HCT116 (cell line): ENCODE results near the gene TMEM126A. TPM values are rescaled to one million over a fixed set of nuclear protein-coding genes. Genes with fewer than 3 reads are reported as not detected.

Experiments used
- ATAC-seq: fragments of 200-7000 bp; cut with Tn5 transposase; 2 replicates; pipeline ENCODE4 v1.9.1; 2020; ENCODE audit warnings: mild to moderate bottlenecking, moderate library complexity
- BruUV-seq: library from RNA; stranded (reverse); fragments of 400-500 nt; replicated peaks from 2 replicates; lab custom pipeline; 2021; lab: Mats Ljungman, UMichigan
- CTCF ChIA-PET: fragments of 300-600 bp; sonication (Branson Sonifier 250); formaldehyde crosslinking; loops from one replicate; lab custom pipeline; 2021; ENCODE audit warnings: antibody characterized with exemption; lab: Charles Lee
- POLR2A ChIA-PET: fragments of 300-600, 350-600 bp; sonication (Branson Sonifier 250); formaldehyde crosslinking; loops from one replicate; lab custom pipeline; 2021; ENCODE audit warnings: antibody characterized with exemption; lab: Charles Lee
- RAD21 ChIA-PET, 2 experiments: fragments of 300-600 bp; sonication (Branson Sonifier 250); formaldehyde crosslinking; loops; one replicate each; lab custom pipeline; 2023; ENCODE audit warnings: low total read pairs in 2 of 2; ENCODE audit not compliant: uncharacterized antibody in 2 of 2, unreplicated experiment in 2 of 2, low non-redundant PET in 1 of 2; lab: Charles Lee
- DNase-seq: peaks from one replicate; pipeline ENCODE4 v3.0.0-alpha.2; 2010; ENCODE audit warnings: low read depth, low spot score
- H2AFZ ChIP-seq: fragments of 200-600 bp; shearing (Covaris generic), sonication (generic); 2 replicates; pipeline ENCODE4 v1.6.1; 2017; ENCODE audit warnings: low read depth, mixed run types, mixed read lengths, antibody characterized with exemption, low read length; ENCODE audit not compliant: poor library complexity, severe bottlenecking
- H3K27ac ChIP-seq: 2 replicates; pipeline ENCODE4 v1.5.1; 2012; ENCODE audit warnings: low read depth, low read length
- H3K27me3 ChIP-seq: fragments of 200-600 bp; sonication (generic); 2 replicates; pipeline ENCODE4 v1.6.1; 2016; ENCODE audit warnings: mixed run types, low read length, mixed read lengths; ENCODE audit not compliant: insufficient read depth
- H3K36me3 ChIP-seq, 2 experiments: fragments of 200-500 bp in 1 of 2; fragments of 200-600 bp in 1 of 2; sonication (Bioruptor generic) in 1 of 2; sonication (generic) in 1 of 2; 2 replicates each; pipeline versions ENCODE4 v1.5.1 to v1.6.1; 2014 to 2016; ENCODE audit warnings: low read length in 2 of 2, inconsistent platforms in 1 of 2, mixed read lengths in 1 of 2, mixed run types in 1 of 2; ENCODE audit not compliant: insufficient read depth in 2 of 2, control insufficient read depth in 1 of 2
- H3K4me1 ChIP-seq, 2 experiments: fragments of 200-600 bp in 1 of 2; sonication (generic) in 1 of 2; 2 replicates each; pipeline versions ENCODE4 v1.5.1 to v1.6.1; 2012 to 2017; ENCODE audit warnings: low read length in 2 of 2, inconsistent platforms in 1 of 2, mild to moderate bottlenecking in 1 of 2, mixed read lengths in 1 of 2, mixed run types in 1 of 2, moderate library complexity in 1 of 2; ENCODE audit not compliant: insufficient read depth in 2 of 2, control insufficient read depth in 1 of 2
- H3K4me2 ChIP-seq: fragments of 200-600 bp; sonication (generic); 2 replicates; pipeline ENCODE4 v1.6.1; 2017; ENCODE audit warnings: mixed run types, low read length, mixed read lengths
- H3K4me3 ChIP-seq, 2 experiments: fragments of 200-600 bp in 1 of 2; sonication (generic) in 1 of 2; replicated peaks in 1 of 2; 2 replicates each; pipeline ENCODE4 v1.5.1; 2011 to 2016; ENCODE audit warnings: low read length in 2 of 2, control low read depth in 1 of 2, low read depth in 1 of 2, mild to moderate bottlenecking in 1 of 2, mixed read lengths in 1 of 2, mixed run types in 1 of 2
- H3K79me2 ChIP-seq: fragments of 200-600 bp; sonication (generic); 2 replicates; pipeline ENCODE4 v1.6.1; 2017; ENCODE audit warnings: mild to moderate bottlenecking, mixed run types, low read length, moderate library complexity, mixed read lengths; ENCODE audit not compliant: insufficient read depth
- H3K9ac ChIP-seq: fragments of 200-600 bp; sonication (generic); 2 replicates; pipeline ENCODE4 v1.6.1; 2016; ENCODE audit warnings: low read length, mixed read lengths
- H3K9me2 ChIP-seq: fragments of 200-600 bp; sonication (generic), shearing (Covaris generic); 2 replicates; pipeline ENCODE4 v1.6.1; 2017; ENCODE audit warnings: mixed run types, mild to moderate bottlenecking, moderate library complexity; ENCODE audit not compliant: insufficient read depth
- H3K9me3 ChIP-seq, 2 experiments: fragments of 200-500 bp in 1 of 2; fragments of 200-600 bp in 1 of 2; sonication (Bioruptor generic) in 1 of 2; sonication (generic) in 1 of 2; 2 replicates each; pipeline ENCODE4 v1.6.1; 2014 to 2017; ENCODE audit warnings: low read length in 2 of 2, mixed read lengths in 2 of 2, inconsistent platforms in 1 of 2, low read depth in 1 of 2, mild to moderate bottlenecking in 1 of 2, mixed run types in 1 of 2, moderate library complexity in 1 of 2; ENCODE audit not compliant: control insufficient read depth in 1 of 2, insufficient read depth in 1 of 2
- H4K20me1 ChIP-seq: fragments of 200-600 bp; sonication (generic), shearing (Covaris generic); 2 replicates; pipeline ENCODE4 v1.6.1; 2017; ENCODE audit warnings: mixed run types, mild to moderate bottlenecking, moderate library complexity; ENCODE audit not compliant: insufficient read depth
- CBX3 ChIP-seq: IDR thresholded peaks from 2 replicates; pipeline ENCODE4 v1.6.1; 2012; ENCODE audit warnings: low read depth
- CEBPB ChIP-seq: IDR thresholded peaks from 2 replicates; pipeline ENCODE4 v1.6.1; 2012; ENCODE audit warnings: low read depth
- CTCF ChIP-seq, 3 experiments: fragments of 200-600 bp in 1 of 3; sonication (generic) in 1 of 3; IDR thresholded peaks in 2 of 3; conservative IDR thresholded peaks in 1 of 3; 2 replicates each; pipeline ENCODE4 v1.5.1; 2012 to 2017; ENCODE audit warnings: low read depth in 2 of 3, low read length in 2 of 3, antibody characterized with exemption in 1 of 3, borderline replicate concordance in 1 of 3, control low read depth in 1 of 3, mild to moderate bottlenecking in 1 of 3, mixed read lengths in 1 of 3, mixed run types in 1 of 3, moderate library complexity in 1 of 3; ENCODE audit not compliant: insufficient read depth in 1 of 3
- EGR1 ChIP-seq: IDR thresholded peaks from 2 replicates; pipeline ENCODE4 v1.6.1; 2012; ENCODE audit warnings: low read depth
- ELF1 ChIP-seq: IDR thresholded peaks from 2 replicates; pipeline ENCODE4 v1.6.1; 2012; ENCODE audit warnings: low read depth, borderline replicate concordance
- EZH2 ChIP-seq: fragments of 200-600 bp; sonication (generic); IDR thresholded peaks from 2 replicates; pipeline ENCODE4 v1.6.1; 2017; ENCODE audit warnings: antibody characterized with exemption, mixed run types
- FOSL1 ChIP-seq: IDR thresholded peaks from 2 replicates; pipeline ENCODE4 v1.6.1; 2012; ENCODE audit warnings: low read depth
- JUND ChIP-seq: IDR thresholded peaks from 2 replicates; pipeline ENCODE4 v1.6.1; 2012
- REST ChIP-seq: IDR thresholded peaks from 2 replicates; pipeline ENCODE4 v1.6.1; 2012; ENCODE audit warnings: low read depth
- SIN3A ChIP-seq: IDR thresholded peaks from 2 replicates; pipeline ENCODE4 v1.6.1; 2012; ENCODE audit warnings: low read depth
- SP1 ChIP-seq: IDR thresholded peaks from 2 replicates; pipeline ENCODE4 v1.6.1; 2012; ENCODE audit warnings: low read depth
- TCF7L2 ChIP-seq: IDR thresholded peaks from 2 replicates; pipeline ENCODE4 v1.7.0; 2011; ENCODE audit warnings: borderline replicate concordance, inconsistent platforms; ENCODE audit not compliant: insufficient read depth, insufficient read length; ENCODE audit errors: extremely low read depth
- intact Hi-C: fragments of 100-400 bp; cut with micrococcal nuclease; formaldehyde crosslinking; loops from 2 replicates; pipeline ENCODE4 v1.10.0; 2022
- total RNA-seq: library from RNA; stranded (reverse); gene quantifications from one replicate; pipeline ENCODE4 v1.2.1, GENCODE V29; 2021; ENCODE audit not compliant: unreplicated experiment

Gene TMEM126A
- total RNA-seq, 1 experiment from 2014 or later = 24.1 TPM

GRCh38 chr11:85682330-85683305 is 34.9 kb downstream of the TMEM126A start:
- H3K4me3 ChIP-seq = no peak overlapping the region
- CTCF ChIA-PET = no interaction called here
- TF ChIP-seq EZH2 (no peak), FOSL1 (no peak), JUND (no peak), EGR1 (no peak), ELF1 (no peak), SP1 (no peak), TCF7L2 (no peak), SIN3A (no peak), REST (no peak), CTCF (IDR thresholded peaks at IDR 0.05 in 2 of 3, conservative IDR thresholded peaks at IDR 0.05 in 1 of 3; ENCODE audit: borderline replicate concordance in 1 of 3, insufficient read depth in 1 of 3, low read depth in 2 of 3, low read length in 2 of 3) (no peak), CBX3 (no peak), CEBPB (no peak)
- TF ChIP-seq, all 23 proteins: peak for 0
- no peak for ATAC-seq
- Histone ChIP-seq H2AFZ (no peak overlapping the region), H3K9me2 (no peaks in the 10 kb centered on the region), H3K4me1 (no peaks in the 10 kb centered on the region), H3K9me3 (no peaks in the 10 kb centered on the region), H3K36me3 (no peaks in the 10 kb centered on the region), H3K4me2 (no peak overlapping the region), H3K79me2 (no peaks in the 10 kb centered on the region), H4K20me1 (no peaks in the 10 kb centered on the region), H3K27ac (no peak overlapping the region), H3K9ac (no peak overlapping the region), H3K27me3 (no peaks in the 10 kb centered on the region)
- no peak for DNase-seq
- ChIA-PET RAD21 (no interaction called here), POLR2A (no interaction called here)
- intact Hi-C loops = no loop called here
- BruUV-seq = no TSS peak
